ENCODE measurements around the gene POLD4. TPM values are rescaled to one million over a fixed set of nuclear protein-coding genes. Genes with fewer than 3 reads are reported as not detected.

Gene POLD4
- 44.2 and 48.7 TPM in 2 replicates for total RNA-seq

GRCh38 chr11:67353317-67354074 lies at the start of gene POLD4:
Gene POLD4 (minus strand): TSS chr11:67353546. CDS start chr11:67353399, 147 bp downstream.

GRCh38 chr11:67401495-67402191 lies 48.3 kb upstream of the POLD4 start, which contains the start of gene PPP1CA:
Gene PPP1CA (minus strand): TSS chr11:67401858. CDS start chr11:67401782, 76 bp downstream.

DNA sequence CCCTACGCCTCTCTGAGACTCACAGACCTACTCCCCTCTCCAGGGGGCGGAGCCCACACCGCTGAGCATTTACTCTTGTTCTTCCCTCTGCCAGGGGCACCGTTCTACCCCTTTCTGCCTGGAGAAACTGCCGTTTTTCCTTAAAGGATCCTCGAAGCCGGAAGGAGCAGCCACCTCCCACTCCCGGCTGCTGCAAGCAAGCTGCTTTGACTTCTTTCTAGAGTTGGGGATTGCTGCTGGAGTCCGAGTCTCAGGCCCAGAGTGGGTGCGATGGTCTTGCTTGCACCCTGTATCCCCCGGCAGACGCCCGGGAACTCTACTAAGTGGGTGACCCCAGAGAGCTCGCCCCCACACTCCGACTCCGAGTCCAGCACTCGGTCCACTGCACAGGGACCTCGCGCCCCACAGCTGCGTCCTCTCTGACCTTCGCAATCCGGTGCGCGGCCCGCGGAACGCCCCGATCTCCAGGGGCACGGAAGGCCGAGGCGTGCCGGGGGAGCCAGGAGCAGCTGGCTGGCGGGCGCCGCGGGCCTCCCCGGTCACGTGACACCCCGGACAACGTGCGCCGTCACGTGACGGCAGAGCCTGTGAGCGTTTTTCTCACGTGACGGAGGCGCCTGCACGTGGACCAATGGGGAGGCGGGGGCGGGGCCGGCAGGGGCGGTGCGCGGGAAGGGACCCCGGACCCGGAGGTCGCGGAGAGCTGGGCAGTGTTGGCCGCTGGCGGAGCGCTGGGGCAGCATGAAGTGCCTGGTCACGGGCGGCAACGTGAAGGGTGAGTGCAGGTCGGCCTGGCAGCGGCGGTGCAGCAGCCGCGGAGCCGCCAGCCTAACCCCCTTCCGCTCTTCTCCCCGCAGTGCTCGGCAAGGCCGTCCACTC lies 38.2 kb upstream of the POLD4 start, which contains the start of gene RAD9A:
Gene RAD9A (plus strand): TSS at position 683 of the 879 bp plus-strand sequence. CDS start 59 bp downstream, at position 742.

DNA sequence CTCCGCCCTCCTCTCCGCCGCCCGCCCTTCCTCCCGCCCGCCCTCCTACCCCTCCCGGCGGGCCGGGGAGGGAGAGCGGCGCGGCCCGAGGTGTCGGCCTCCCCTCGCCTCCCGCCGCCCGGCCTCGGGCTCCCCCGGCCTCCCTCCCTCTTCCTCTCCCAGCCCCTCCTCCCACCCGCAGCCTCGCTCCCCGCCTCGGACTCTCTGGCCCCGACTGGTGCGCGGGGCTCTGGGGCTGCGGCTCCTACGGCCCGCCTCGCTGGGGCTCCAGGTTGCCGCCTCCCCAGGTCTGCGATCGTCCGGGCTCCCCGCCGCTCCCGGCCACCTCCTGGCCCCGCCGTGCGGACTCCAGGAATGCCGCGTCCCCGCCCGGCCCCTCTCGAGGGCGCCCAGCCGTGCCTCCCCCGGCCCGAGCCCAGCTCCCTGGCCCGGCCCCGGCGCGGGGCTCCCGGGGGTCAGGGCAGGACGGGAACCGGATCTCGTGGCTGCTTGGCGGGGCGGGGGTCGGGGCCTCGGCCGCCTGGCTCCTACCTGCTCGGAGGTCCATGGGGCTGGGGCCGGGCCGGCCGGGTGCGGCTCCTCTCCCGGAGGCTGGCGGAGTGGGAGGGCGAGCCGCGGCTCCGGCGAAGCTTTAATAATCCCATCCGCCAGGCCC lies 19.8 kb upstream of the POLD4 start, which contains the start of gene CLCF1:
Gene CLCF1 (minus strand): TSS at position 606 of the 655 bp plus-strand sequence. CDS start 59 bp downstream, at position 547.

DNA sequence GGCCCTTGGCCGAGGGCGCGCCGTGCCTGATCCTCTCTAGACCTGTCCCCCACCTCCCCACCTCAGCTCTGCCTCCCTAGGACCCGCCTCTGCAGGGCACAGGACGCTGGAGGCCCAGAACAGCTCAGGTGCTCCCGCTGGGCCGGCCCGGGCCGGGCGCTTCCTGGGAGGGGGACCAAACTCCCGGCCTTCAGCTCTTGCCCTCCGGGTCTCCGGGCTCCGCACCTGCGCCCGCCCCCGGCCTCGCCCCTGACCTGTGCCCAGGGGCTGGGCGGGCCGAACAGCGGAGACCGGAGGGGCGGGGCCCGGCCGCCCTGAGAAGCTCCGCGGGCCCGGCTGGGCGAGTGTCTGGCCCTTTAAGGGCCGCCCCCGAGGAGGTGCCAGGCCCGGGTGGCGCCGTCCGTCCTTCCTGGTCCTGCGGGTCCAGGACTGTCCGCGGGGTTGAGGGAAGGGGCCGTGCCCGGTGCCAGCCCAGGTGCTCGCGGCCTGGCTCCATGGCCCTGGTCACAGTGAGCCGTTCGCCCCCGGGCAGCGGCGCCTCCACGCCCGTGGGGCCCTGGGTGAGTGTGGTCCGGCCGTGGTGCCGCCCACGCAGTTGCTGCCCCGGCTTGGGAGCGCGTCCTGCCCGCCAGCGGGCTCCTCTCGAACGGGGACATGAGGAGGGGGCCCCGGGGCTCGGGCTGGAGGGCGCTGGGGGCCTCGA lies 50.1 kb downstream of the POLD4 start, which contains the start of gene SSH3:
Gene SSH3 (plus strand): TSS at position 399 of the 703 bp plus-strand sequence. CDS start 96 bp downstream, at position 495.

Other genes with a start within 250 kb of the POLD4 start
- gene KDM2A, start 234.3 kb downstream of the POLD4 start, total RNA-seq: 51.1 and 75.2 TPM in 2 replicates
- 24.6 and 33.1 TPM in 2 replicates for gene GRK2, start 87.1 kb downstream of the POLD4 start, total RNA-seq
- 39.8 and 50.2 TPM in 2 replicates for gene ANKRD13D, start 64.2 kb downstream of the POLD4 start, total RNA-seq
- gene SSH3, start 50.0 kb downstream of the POLD4 start, total RNA-seq: 13.1 and 18.6 TPM in 2 replicates
- gene CLCF1, start 20.1 kb upstream of the POLD4 start, total RNA-seq: 1.8 and 4.2 TPM in 2 replicates
- 5.2 and 7.4 TPM in 2 replicates for gene RAD9A, start 38.4 kb upstream of the POLD4 start, total RNA-seq
- 92.3 and 121 TPM in 2 replicates for gene PPP1CA, start 48.3 kb upstream of the POLD4 start, total RNA-seq
- not detected in 2 replicates for gene TBC1D10C, start 50.5 kb upstream of the POLD4 start, total RNA-seq
- 0.30 and 0.51 TPM in 2 replicates for gene CARNS1, start 62.1 kb upstream of the POLD4 start, total RNA-seq
- gene RPS6KB2, start 74.9 kb upstream of the POLD4 start, total RNA-seq: 34.6 and 38.0 TPM in 2 replicates
- gene PTPRCAP, start 84.1 kb upstream of the POLD4 start, total RNA-seq: 0.42 TPM in 1 of 2 replicates, not detected in the other
- 123 and 144 TPM in 2 replicates for gene CORO1B, start 89.9 kb upstream of the POLD4 start, total RNA-seq
- not detected in 2 replicates for gene GPR152, start 99.2 kb upstream of the POLD4 start, total RNA-seq
- not detected in 2 replicates for gene CABP4, start 101.8 kb upstream of the POLD4 start, total RNA-seq
- 38.1 and 38.6 TPM in 2 replicates for gene TMEM134, start 115.7 kb upstream of the POLD4 start, total RNA-seq
- gene AIP, start 129.5 kb upstream of the POLD4 start, total RNA-seq: 51.1 and 80.2 TPM in 2 replicates
- 17.8 and 31.0 TPM in 2 replicates for gene PITPNM1, start 151.8 kb upstream of the POLD4 start, total RNA-seq
- gene CDK2AP2, start 154.6 kb upstream of the POLD4 start, total RNA-seq: 18.4 and 25.8 TPM in 2 replicates
- not detected in 2 replicates for gene CABP2, start 169.9 kb upstream of the POLD4 start, total RNA-seq
- gene GSTP1, start 230.3 kb upstream of the POLD4 start, total RNA-seq: 647 and 1,272 TPM in 2 replicates

Measured in smooth muscle cell of the umbilical artery (primary cell).